Measurements from ENCODE around the gene SPTBN5. TPM values are rescaled to one million over a fixed set of nuclear protein-coding genes. Genes with fewer than 3 reads are reported as not detected.
A peak's percentile ranks its signal among the peaks of the same experiment; 100 is the strongest.

SPTBN5 gene
- total RNA-seq, 5 donors from 2014 or later (not counting 1 experiment from before 2014, with no cell fraction given): 1.0 to 4.0 (median 2.2) TPM

- peaks cover 17 to 36% (median 21%) of the 10 kb centered on the region in 3 donors for H3K4me1 Mint-ChIP-seq
- no peak overlapping the region for H3K4me3 Mint-ChIP-seq
- no peaks in the 10 kb centered on the region for H3K9me3 ChIP-seq
- ATAC-seq (replicated peaks in 1 of 4) (no peak), DNase-seq (no peak)
- no peak overlapping the region for H3K27ac ChIP-seq (ENCODE audit: low read length)
- POLR2A ChIA-PET: no interaction called here
- no peak overlapping the region for H3K27ac Mint-ChIP-seq
- no peaks in the 10 kb centered on the region for H3K27me3 ChIP-seq (replicated peaks in 1 of 2; ENCODE audit: control insufficient read depth in 2 of 2, extremely low read depth in 1 of 2, insufficient read depth in 2 of 2, low read length in 1 of 2)
- H3K36me3 ChIP-seq (ENCODE audit: control insufficient read depth in 2 of 2, extremely low read depth in 1 of 2, insufficient read depth in 1 of 2, low read length in 1 of 2): peaks cover 4 to 9% of the 10 kb centered on the region in 2 donors
- H3K9me3 Mint-ChIP-seq: no peaks in the 10 kb centered on the region
- H3K27me3 Mint-ChIP-seq: no peaks in the 10 kb centered on the region
- no CpG with 5 or more reads among the region's 3 CpGs for WGBS (ENCODE audit: insufficient coverage)
- H3K36me3 Mint-ChIP-seq: peaks cover 25% of the 10 kb centered on the region
- H3K4me1 ChIP-seq (ENCODE audit: control insufficient read depth in 1 of 2, extremely low read depth in 1 of 2, insufficient read depth in 2 of 2, low read length in 2 of 2): peaks cover 7 to 14% of the 10 kb centered on the region in 2 experiments
- H3K4me3 ChIP-seq (ENCODE audit: control insufficient read depth in 1 of 2, extremely low read depth in 1 of 2, low read length in 1 of 2): no peak overlapping the region
- CTCF ChIA-PET: interaction anchor here (0.6 to 1.0 kb wide), 2 partner anchors 13 to 162 kb away, joined by 3 to 6 read pairs; no protein-coding TSS in a partner anchor
Measured at GRCh38 chr15:41923401-41923997, 29.6 kb upstream of the SPTBN5 start.

GRCh38 chr15:41922353-41922752, 28.5 kb upstream of the SPTBN5 start:
- H3K27me3 Mint-ChIP-seq: no peaks in the 10 kb centered on the region
- ChIA-PET CTCF (no interaction called here), POLR2A (no interaction called here)
- Histone ChIP-seq H3K9me3 (no peaks in the 10 kb centered on the region), H3K27me3 (replicated peaks in 1 of 2; ENCODE audit: control insufficient read depth in 2 of 2, extremely low read depth in 1 of 2, insufficient read depth in 2 of 2, low read length in 1 of 2) (no peaks in the 10 kb centered on the region), H3K4me1 (ENCODE audit: control insufficient read depth in 1 of 2, extremely low read depth in 1 of 2, insufficient read depth in 2 of 2, low read length in 2 of 2) (peaks cover 7 to 14% of the 10 kb centered on the region in 2 experiments), H3K4me3 (ENCODE audit: control insufficient read depth in 1 of 2, extremely low read depth in 1 of 2, low read length in 1 of 2) (no peak overlapping the region), H3K27ac (ENCODE audit: low read length) (no peak overlapping the region), H3K36me3 (ENCODE audit: control insufficient read depth in 2 of 2, extremely low read depth in 1 of 2, insufficient read depth in 1 of 2, low read length in 1 of 2) (peaks cover 6 to 21% of the 10 kb centered on the region in 2 donors)
- H3K4me1 Mint-ChIP-seq: peaks cover 19 to 31% (median 21%) of the 10 kb centered on the region in 3 donors
- H3K9me3 Mint-ChIP-seq: no peaks in the 10 kb centered on the region
- peak overlapping the region in 1 of 2 donors; percentile 46 for H3K27ac Mint-ChIP-seq
- WGBS (ENCODE audit: insufficient coverage): 98% methylated on average over 4 of the region's 9 CpGs
- ATAC-seq (replicated peaks in 1 of 4) (no peak), DNase-seq (no peak)
- no peak overlapping the region for H3K4me3 Mint-ChIP-seq
- H3K36me3 Mint-ChIP-seq: peaks cover 35% of the 10 kb centered on the region

GRCh38 chr15:41921639-41922038, 27.8 kb upstream of the SPTBN5 start:
- H3K27ac Mint-ChIP-seq: no peak overlapping the region

GRCh38 chr15:41921167-41921566, 27.3 kb upstream of the SPTBN5 start:
- CTCF ChIA-PET: no interaction called here
- no peaks in the 10 kb centered on the region for H3K27me3 ChIP-seq (replicated peaks in 1 of 2; ENCODE audit: control insufficient read depth in 2 of 2, extremely low read depth in 1 of 2, insufficient read depth in 2 of 2, low read length in 1 of 2)
- H3K4me1 ChIP-seq (ENCODE audit: control insufficient read depth in 1 of 2, extremely low read depth in 1 of 2, insufficient read depth in 2 of 2, low read length in 2 of 2): peaks cover 1 to 11% of the 10 kb centered on the region in 2 experiments
- Mint-ChIP-seq H3K27me3 (no peaks in the 10 kb centered on the region), H3K9me3 (no peaks in the 10 kb centered on the region), H3K4me1 (peaks cover 8 to 23% (median 17%) of the 10 kb centered on the region in 3 donors), H3K27ac (no peak overlapping the region), H3K4me3 (no peak overlapping the region), H3K36me3 (peaks cover 41% of the 10 kb centered on the region)
- no peak for ATAC-seq (replicated peaks in 1 of 4)
- no peak overlapping the region for H3K4me3 ChIP-seq (ENCODE audit: control insufficient read depth in 1 of 2, extremely low read depth in 1 of 2, low read length in 1 of 2)
- POLR2A ChIA-PET: no interaction called here
- no peak overlapping the region for H3K27ac ChIP-seq (ENCODE audit: low read length)
- DNase-seq: no peak
- WGBS (ENCODE audit: insufficient coverage): 94% methylated on average over 5 of the region's 9 CpGs
- H3K36me3 ChIP-seq (ENCODE audit: control insufficient read depth in 2 of 2, extremely low read depth in 1 of 2, insufficient read depth in 1 of 2, low read length in 1 of 2): peaks cover 6 to 23% of the 10 kb centered on the region in 2 donors
- no peaks in the 10 kb centered on the region for H3K9me3 ChIP-seq

More at GRCh38 chr15:41921639-41922038, 27.8 kb upstream of the SPTBN5 start:
- ChIA-PET POLR2A (no interaction called here), CTCF (no interaction called here)
- 82% methylated on average over 3 of the region's 5 CpGs for WGBS (ENCODE audit: insufficient coverage)
- no peak overlapping the region for H3K4me3 Mint-ChIP-seq
- H3K4me1 Mint-ChIP-seq: peaks cover 12 to 24% (median 18%) of the 10 kb centered on the region in 3 donors
- no peak for DNase-seq
- H3K27ac ChIP-seq (ENCODE audit: low read length): no peak overlapping the region
- ATAC-seq (replicated peaks in 1 of 4): no peak
- H3K4me3 ChIP-seq (ENCODE audit: control insufficient read depth in 1 of 2, extremely low read depth in 1 of 2, low read length in 1 of 2): no peak overlapping the region
- H3K4me1 ChIP-seq (ENCODE audit: control insufficient read depth in 1 of 2, extremely low read depth in 1 of 2, insufficient read depth in 2 of 2, low read length in 2 of 2): peaks cover 5 to 13% of the 10 kb centered on the region in 2 experiments
- H3K27me3 ChIP-seq (replicated peaks in 1 of 2; ENCODE audit: control insufficient read depth in 2 of 2, extremely low read depth in 1 of 2, insufficient read depth in 2 of 2, low read length in 1 of 2): no peaks in the 10 kb centered on the region
- peaks cover 6 to 23% of the 10 kb centered on the region in 2 donors for H3K36me3 ChIP-seq (ENCODE audit: control insufficient read depth in 2 of 2, extremely low read depth in 1 of 2, insufficient read depth in 1 of 2, low read length in 1 of 2)
- no peaks in the 10 kb centered on the region for H3K9me3 Mint-ChIP-seq
- no peaks in the 10 kb centered on the region for H3K9me3 ChIP-seq
- no peaks in the 10 kb centered on the region for H3K27me3 Mint-ChIP-seq
- peaks cover 36% of the 10 kb centered on the region for H3K36me3 Mint-ChIP-seq

GRCh38 chr15:41919954-41920538, 26.2 kb upstream of the SPTBN5 start:
- Histone ChIP-seq H3K27ac (ENCODE audit: low read length) (no peak overlapping the region), H3K4me1 (ENCODE audit: control insufficient read depth in 1 of 2, extremely low read depth in 1 of 2, insufficient read depth in 2 of 2, low read length in 2 of 2) (peaks cover 0 to 4% of the 10 kb centered on the region in 2 experiments), H3K4me3 (ENCODE audit: control insufficient read depth in 1 of 2, extremely low read depth in 1 of 2, low read length in 1 of 2) (no peak overlapping the region), H3K27me3 (replicated peaks in 1 of 2; ENCODE audit: control insufficient read depth in 2 of 2, extremely low read depth in 1 of 2, insufficient read depth in 2 of 2, low read length in 1 of 2) (no peaks in the 10 kb centered on the region), H3K9me3 (no peaks in the 10 kb centered on the region), H3K36me3 (ENCODE audit: control insufficient read depth in 2 of 2, extremely low read depth in 1 of 2, insufficient read depth in 1 of 2, low read length in 1 of 2) (peaks cover 6 to 21% of the 10 kb centered on the region in 2 donors)
- WGBS (ENCODE audit: insufficient coverage): 100% methylated on average over 1 of the region's 3 CpGs
- H3K4me1 Mint-ChIP-seq: peaks cover 0 to 15% (median 14%) of the 10 kb centered on the region in 3 donors
- peaks cover 42% of the 10 kb centered on the region for H3K36me3 Mint-ChIP-seq
- no peak overlapping the region for H3K27ac Mint-ChIP-seq
- no peaks in the 10 kb centered on the region for H3K27me3 Mint-ChIP-seq
- ChIA-PET CTCF (interaction anchor here in 1 of 2 donors (0.5 kb wide), 1 partner anchor 1062 kb away, joined by 3 read pairs; no protein-coding TSS in a partner anchor), POLR2A (no interaction called here)
- ATAC-seq (replicated peaks in 1 of 4) (no peak), DNase-seq (no peak)
- no peak overlapping the region for H3K4me3 Mint-ChIP-seq
- no peaks in the 10 kb centered on the region for H3K9me3 Mint-ChIP-seq

- Mint-ChIP-seq H3K27ac (no peak overlapping the region), H3K27me3 (no peaks in the 10 kb centered on the region), H3K36me3 (peaks cover 40% of the 10 kb centered on the region), H3K4me1 (peaks cover 0 to 14% (median 12%) of the 10 kb centered on the region in 3 donors), H3K9me3 (no peaks in the 10 kb centered on the region), H3K4me3 (no peak overlapping the region)
- H3K4me1 ChIP-seq (ENCODE audit: control insufficient read depth in 1 of 2, extremely low read depth in 1 of 2, insufficient read depth in 2 of 2, low read length in 2 of 2): peaks cover 0 to 4% of the 10 kb centered on the region in 2 experiments
- ChIA-PET POLR2A (interaction anchor here in 1 of 2 donors (0.6 kb wide), 1 partner anchor 22 kb away, joined by 4 read pairs; no protein-coding TSS in a partner anchor), CTCF (no interaction called here)
- 95% methylated on average over 30 of the region's 30 CpGs for WGBS (ENCODE audit: insufficient coverage)
- no peak overlapping the region for H3K4me3 ChIP-seq (ENCODE audit: control insufficient read depth in 1 of 2, extremely low read depth in 1 of 2, low read length in 1 of 2)
- DNase-seq: no peak
- no peak overlapping the region for H3K27ac ChIP-seq (ENCODE audit: low read length)
- peak in 1 of 4 experiments; percentile 9 for ATAC-seq (replicated peaks in 1 of 4)
- no peaks in the 10 kb centered on the region for H3K9me3 ChIP-seq
- H3K27me3 ChIP-seq (replicated peaks in 1 of 2; ENCODE audit: control insufficient read depth in 2 of 2, extremely low read depth in 1 of 2, insufficient read depth in 2 of 2, low read length in 1 of 2): no peaks in the 10 kb centered on the region
- H3K36me3 ChIP-seq (ENCODE audit: control insufficient read depth in 2 of 2, extremely low read depth in 1 of 2, insufficient read depth in 1 of 2, low read length in 1 of 2): peaks cover 6 to 21% of the 10 kb centered on the region in 2 donors
Measured at GRCh38 chr15:41919201-41919820, 25.5 kb upstream of the SPTBN5 start.
